GM21529 (cell line): ENCODE measurements around the gene MRPL45.
"Not testable (repeated sequence)": the region's sequence is repeated elsewhere in the genome, so short reads cannot be mapped to it uniquely, and the experiment has no call there.

Source experiments
- ATAC-seq: cut with Tn5 transposase; IDR thresholded peaks from one replicate; pipeline ENCODE4 v1.9.1; 2021; ENCODE audit not compliant: unreplicated experiment

The MRPL45 gene

GRCh38 chr17:38296834-38297517 lies at the start of gene MRPL45:
Gene MRPL45, plus strand, starts transcription at chr17:38297168. Its CDS starts 16 bp downstream, at chr17:38297184.
- peak; percentile 95 for ATAC-seq

- ATAC-seq = not testable (repeated sequence)
Measured at GRCh38 chr17:38253191-38253590, 43.8 kb upstream of the MRPL45 start.

- not testable (repeated sequence) for ATAC-seq
Measured at GRCh38 chr17:38254357-38254756, 42.6 kb upstream of the MRPL45 start.

- peak; percentile 75 for ATAC-seq
Measured at GRCh38 chr17:38257013-38257621, 39.9 kb upstream of the MRPL45 start.

GRCh38 chr17:38265974-38266506 lies 30.9 kb upstream of the MRPL45 start:
- not testable (repeated sequence) for ATAC-seq

- ATAC-seq = not testable (repeated sequence)
Measured at GRCh38 chr17:38266571-38266970, 30.4 kb upstream of the MRPL45 start.

- not testable (repeated sequence) for ATAC-seq
Measured at GRCh38 chr17:38268138-38268537, 28.8 kb upstream of the MRPL45 start.

- ATAC-seq = not testable (repeated sequence)
Measured at GRCh38 chr17:38269045-38269444, 27.9 kb upstream of the MRPL45 start.

GRCh38 chr17:38269552-38269951 lies 27.4 kb upstream of the MRPL45 start:
- not testable (repeated sequence) for ATAC-seq

- ATAC-seq = not testable (repeated sequence)
Measured at GRCh38 chr17:38285994-38286393, 11.0 kb upstream of the MRPL45 start.

- ATAC-seq = not testable (repeated sequence)
Measured at GRCh38 chr17:38286501-38287091, 10.4 kb upstream of the MRPL45 start.

- ATAC-seq = not testable (repeated sequence)
Measured at GRCh38 chr17:38288217-38288827, 8.6 kb upstream of the MRPL45 start.

GRCh38 chr17:38289760-38290159 lies 7.2 kb upstream of the MRPL45 start:
- not testable (repeated sequence) for ATAC-seq

- ATAC-seq = not testable (repeated sequence)
Measured at GRCh38 chr17:38295602-38296365, 1.2 kb upstream of the MRPL45 start.

GRCh38 chr17:38315497-38315896 lies 18.5 kb downstream of the MRPL45 start:
- no peak for ATAC-seq

- no peak for ATAC-seq
Measured at GRCh38 chr17:38317081-38317480, 20.1 kb downstream of the MRPL45 start.

GRCh38 chr17:38320482-38320881 lies 23.5 kb downstream of the MRPL45 start:
- no peak for ATAC-seq

- ATAC-seq = no peak
Measured at GRCh38 chr17:38322156-38322779, 25.3 kb downstream of the MRPL45 start.

GRCh38 chr17:38322897-38323296 lies 25.9 kb downstream of the MRPL45 start:
- no peak for ATAC-seq

- no peak for ATAC-seq
Measured at GRCh38 chr17:38324141-38324697, 27.3 kb downstream of the MRPL45 start.
